ENCODE results near the gene CIITA.

GRCh38 chr16:10981697-10982216 lies 104.8 kb downstream of the CIITA start:
- TF ChIP-seq, protein P1, sequence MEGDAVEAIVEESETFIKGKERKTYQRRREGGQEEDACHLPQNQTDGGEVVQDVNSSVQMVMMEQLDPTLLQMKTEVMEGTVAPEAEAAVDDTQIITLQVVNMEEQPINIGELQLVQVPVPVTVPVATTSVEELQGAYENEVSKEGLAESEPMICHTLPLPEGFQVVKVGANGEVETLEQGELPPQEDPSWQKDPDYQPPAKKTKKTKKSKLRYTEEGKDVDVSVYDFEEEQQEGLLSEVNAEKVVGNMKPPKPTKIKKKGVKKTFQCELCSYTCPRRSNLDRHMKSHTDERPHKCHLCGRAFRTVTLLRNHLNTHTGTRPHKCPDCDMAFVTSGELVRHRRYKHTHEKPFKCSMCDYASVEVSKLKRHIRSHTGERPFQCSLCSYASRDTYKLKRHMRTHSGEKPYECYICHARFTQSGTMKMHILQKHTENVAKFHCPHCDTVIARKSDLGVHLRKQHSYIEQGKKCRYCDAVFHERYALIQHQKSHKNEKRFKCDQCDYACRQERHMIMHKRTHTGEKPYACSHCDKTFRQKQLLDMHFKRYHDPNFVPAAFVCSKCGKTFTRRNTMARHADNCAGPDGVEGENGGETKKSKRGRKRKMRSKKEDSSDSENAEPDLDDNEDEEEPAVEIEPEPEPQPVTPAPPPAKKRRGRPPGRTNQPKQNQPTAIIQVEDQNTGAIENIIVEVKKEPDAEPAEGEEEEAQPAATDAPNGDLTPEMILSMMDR (IDR thresholded peaks at IDR 0.05): no peak
- TF ChIP-seq POLR2A (IDR thresholded peaks at IDR 0.05): no peak
